Lower lobe of right lung (tissue), 2 donors: ENCODE measurements around the gene CTNS. TPM values are rescaled to one million over a fixed set of nuclear protein-coding genes. Genes with fewer than 3 reads are reported as not detected.

Source experiments
- ATAC-seq, 2 donors: fragments of 200-7000 bp; cut with Tn5 transposase; one replicate each; pipeline ENCODE4 v1.9.1; 2020 to 2022; ENCODE audit warnings: mild to moderate bottlenecking in 2 of 2, moderate library complexity in 2 of 2
- DNase-seq: peaks from one replicate; pipeline ENCODE4 v3.0.0-alpha.2; 2020
- H3K27ac ChIP-seq: fragments of 200-600 bp; one replicate; pipeline ENCODE4 v1.8.0; 2022
- H3K27me3 ChIP-seq: fragments of 200-600 bp; one replicate; pipeline ENCODE4 v1.8.0; 2022; ENCODE audit warnings: low read depth
- H3K36me3 ChIP-seq: fragments of 200-600 bp; one replicate; pipeline ENCODE4 v1.8.0; 2022; ENCODE audit warnings: mild to moderate bottlenecking
- H3K4me1 ChIP-seq: fragments of 200-600 bp; one replicate; pipeline ENCODE4 v1.8.0; 2022
- H3K4me3 ChIP-seq: fragments of 200-600 bp; one replicate; pipeline ENCODE4 v1.8.0; 2022; ENCODE audit warnings: mild to moderate bottlenecking
- H3K9me3 ChIP-seq: fragments of 200-600 bp; one replicate; pipeline ENCODE4 v1.8.0; 2022
- CTCF ChIP-seq: fragments of 200-600 bp; IDR thresholded peaks from one replicate; pipeline ENCODE4 v1.8.0; 2022; ENCODE audit warnings: antibody characterized with exemption, mild to moderate bottlenecking
- intact Hi-C: fragments of 100-400 bp; cut with DNase I; formaldehyde crosslinking; loops from one replicate; pipeline ENCODE4 v1.11.0; 2022
- total RNA-seq: library from RNA; stranded (reverse); fragmentation: NEBNext Ultra II Directional; extraction: Animal tissue kit (Norgen Biotek cat#: 25700); gene quantifications from one replicate; pipeline ENCODE4 v1.2.1, GENCODE V29; 2021
- donor health status: DM: no; HTN: yes; CAD: no; lungs with severe emphysema.

Gene CTNS
- total RNA-seq, 1 donor from 2014 or later: 21.1 TPM

- Histone ChIP-seq H3K4me1 (no peaks in the 10 kb centered on the region), H3K4me3 (no peak overlapping the region), H3K27me3 (no peaks in the 10 kb centered on the region), H3K9me3 (no peaks in the 10 kb centered on the region), H3K36me3 (peaks cover 20% of the 10 kb centered on the region), H3K27ac (no peak overlapping the region)
- TF ChIP-seq CTCF: no peak
- ATAC-seq (no peak), DNase-seq (no peak)
- intact Hi-C loops: no loop called here
These were observed 43.2 kb upstream of the CTNS start for GRCh38 chr17:3593384-3593783.

DNA sequence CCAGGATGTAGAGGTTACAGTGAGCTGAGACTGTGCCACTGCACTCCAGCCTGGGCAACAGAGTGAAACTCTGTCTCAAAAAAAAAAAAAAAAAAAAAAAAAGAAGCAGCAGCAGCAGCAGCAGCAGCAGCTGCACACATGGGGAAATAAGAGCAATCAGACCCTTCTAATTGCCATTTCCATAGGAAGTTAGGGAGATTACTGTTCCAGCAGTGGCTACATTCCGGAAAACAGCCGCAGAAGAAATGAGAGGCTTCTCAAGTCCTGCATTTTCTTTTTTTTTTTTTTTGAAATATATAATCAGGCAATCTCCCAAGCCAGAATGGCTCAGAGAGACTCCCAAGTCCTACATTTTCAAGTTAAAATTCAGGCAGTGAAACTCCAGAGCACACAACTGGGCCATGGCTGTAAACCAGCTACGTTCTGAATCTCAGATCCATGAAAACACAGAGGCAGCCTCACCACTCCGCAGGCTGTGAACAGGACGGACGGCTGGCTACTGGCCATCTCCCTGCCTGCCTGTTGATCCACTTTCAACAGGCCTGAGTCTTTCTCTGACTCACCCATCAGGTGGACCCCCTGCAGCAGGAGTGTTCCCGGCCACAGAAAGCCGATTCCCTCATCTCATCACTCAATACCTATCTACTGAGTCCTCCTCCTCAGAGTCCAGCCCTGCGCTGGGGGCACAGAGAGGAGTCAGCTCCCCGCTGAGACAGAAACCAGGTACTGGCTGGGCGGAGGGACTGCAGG is 42.3 kb upstream of the CTNS start:
- Histone ChIP-seq H3K36me3 (peaks cover 20% of the 10 kb centered on the region), H3K9me3 (no peaks in the 10 kb centered on the region), H3K27ac (no peak overlapping the region), H3K4me1 (no peaks in the 10 kb centered on the region), H3K27me3 (no peaks in the 10 kb centered on the region), H3K4me3 (no peak overlapping the region)
- no peak for ATAC-seq
- no peak for TF ChIP-seq CTCF
- no peak for DNase-seq
- intact Hi-C loops: no loop called here

DNA sequence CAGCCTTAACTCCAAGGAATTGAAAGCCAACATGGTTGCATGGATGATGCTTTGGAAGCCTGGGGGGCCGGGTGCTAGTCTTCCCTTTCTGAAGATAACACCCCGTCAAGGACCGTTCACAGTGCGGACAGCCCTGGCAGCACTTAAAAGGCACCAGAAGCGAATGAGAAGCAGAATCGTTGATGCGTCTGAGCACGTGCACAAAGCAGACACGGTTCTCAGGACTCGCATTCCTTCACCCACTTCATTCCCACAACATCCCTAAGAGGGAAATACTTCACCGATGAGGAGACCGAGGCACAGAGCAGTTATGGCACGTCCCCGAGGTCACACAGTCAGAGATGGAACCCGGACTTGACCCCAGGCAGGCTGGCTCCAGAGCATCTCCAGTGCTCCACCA is 41.6 kb upstream of the CTNS start:
- Histone ChIP-seq H3K36me3 (peaks cover 13% of the 10 kb centered on the region), H3K9me3 (no peaks in the 10 kb centered on the region), H3K4me3 (no peak overlapping the region), H3K27ac (no peak overlapping the region), H3K4me1 (no peaks in the 10 kb centered on the region), H3K27me3 (no peaks in the 10 kb centered on the region)
- intact Hi-C loops: no loop called here
- DNase-seq (no peak), ATAC-seq (no peak)
- no peak for TF ChIP-seq CTCF

DNA sequence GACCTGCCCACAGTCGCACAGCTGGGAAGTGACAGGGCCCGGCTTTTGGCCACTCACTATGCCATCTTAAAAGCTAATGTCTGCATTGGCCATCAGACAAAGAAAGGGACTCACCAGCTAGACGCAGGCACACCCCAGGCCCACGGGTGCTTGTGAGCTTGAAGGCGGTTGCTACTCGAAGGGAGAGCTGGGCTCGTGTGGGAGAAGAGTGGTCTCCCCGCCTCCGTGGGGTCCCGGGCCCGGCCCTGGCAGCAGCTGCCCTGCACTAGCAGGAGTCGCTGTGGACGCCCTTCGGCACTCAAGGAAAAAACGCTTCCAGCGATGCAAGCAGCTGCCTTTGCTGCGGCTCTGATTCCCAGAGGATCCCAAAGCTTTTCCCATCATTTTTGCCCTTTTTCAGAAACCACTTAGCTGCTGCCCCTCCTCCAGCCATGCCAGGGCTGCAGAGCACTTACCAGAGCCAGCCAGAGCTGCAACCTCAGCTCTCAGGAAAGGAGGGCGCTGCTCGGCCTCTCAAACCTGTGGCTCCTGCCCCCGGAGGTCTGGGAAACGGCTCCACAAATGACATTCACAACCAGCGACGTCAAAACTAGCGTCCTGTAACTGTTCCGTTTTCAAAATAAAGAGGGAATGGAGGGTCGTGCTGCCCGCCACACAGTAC is 39.6 kb upstream of the CTNS start:
- Histone ChIP-seq H3K4me1 (no peaks in the 10 kb centered on the region), H3K4me3 (no peak overlapping the region), H3K27ac (no peak overlapping the region), H3K9me3 (no peaks in the 10 kb centered on the region), H3K36me3 (peaks cover 2% of the 10 kb centered on the region), H3K27me3 (no peaks in the 10 kb centered on the region)
- ATAC-seq (no peak), DNase-seq (no peak)
- intact Hi-C loops: no loop called here
- TF ChIP-seq CTCF: no peak

- DNase-seq (no peak), ATAC-seq (no peak)
- no peaks in the 10 kb centered on the region for H3K4me1 ChIP-seq
- no peaks in the 10 kb centered on the region for H3K27me3 ChIP-seq
- no peak overlapping the region for H3K27ac ChIP-seq
- no peak overlapping the region for H3K4me3 ChIP-seq
- intact Hi-C loops: no loop called here
- no peak for TF ChIP-seq CTCF
- no peaks in the 10 kb centered on the region for H3K9me3 ChIP-seq
- H3K36me3 ChIP-seq: no peaks in the 10 kb centered on the region
These were observed 38.5 kb upstream of the CTNS start for GRCh38 chr17:3598078-3598477.
